GM04503 (cell line): ENCODE results near the gene EPHA4.
"Not testable (repeated sequence)": the region's sequence is repeated elsewhere in the genome, so short reads cannot be mapped to it uniquely, and the experiment has no call there.

Experiments
- DNase-seq: peaks from one replicate; pipeline ENCODE4 v3.0.0-alpha.2; 2012; ENCODE audit warnings: low read depth

Gene EPHA4

DNA sequence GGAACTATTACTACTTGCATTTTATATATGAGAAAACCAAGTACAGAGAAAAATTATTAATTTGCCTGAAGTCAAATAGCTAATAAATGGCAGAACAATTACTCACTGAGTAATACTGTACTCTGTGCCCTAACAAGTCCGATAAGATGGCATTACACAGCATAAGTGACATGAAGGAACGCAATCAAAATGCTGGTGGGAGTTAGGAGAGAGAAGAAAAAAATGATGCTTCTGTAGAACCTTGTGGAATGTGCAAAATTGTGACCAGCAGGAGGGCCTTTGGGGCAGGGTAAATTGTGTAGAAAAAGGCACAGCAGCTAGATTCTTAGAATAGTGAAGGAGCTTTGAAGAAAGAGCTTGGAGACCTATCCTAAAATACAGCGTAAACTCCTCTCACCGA, 32.9 kb downstream of the EPHA4 start:
- no peak for DNase-seq

DNA sequence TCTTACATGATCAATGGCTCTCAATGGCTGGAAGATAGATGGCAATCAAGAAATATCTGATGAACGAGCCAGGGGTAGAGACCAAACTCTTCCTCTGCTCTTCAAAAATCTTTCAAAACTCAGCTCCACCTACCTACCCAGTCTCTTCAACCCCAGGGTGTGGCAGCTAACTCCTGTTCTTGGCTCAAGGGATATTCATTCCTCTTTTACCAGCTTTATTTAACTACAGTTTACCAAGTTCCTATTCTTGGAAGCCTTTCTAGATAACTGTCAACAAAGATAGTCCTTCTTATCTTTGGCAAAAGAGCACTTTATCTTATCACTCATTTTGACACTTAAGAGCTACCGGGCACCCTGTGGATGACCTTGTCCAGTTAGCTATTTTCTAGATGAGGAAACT, 36.3 kb downstream of the EPHA4 start:
- DNase-seq: no peak

DNA sequence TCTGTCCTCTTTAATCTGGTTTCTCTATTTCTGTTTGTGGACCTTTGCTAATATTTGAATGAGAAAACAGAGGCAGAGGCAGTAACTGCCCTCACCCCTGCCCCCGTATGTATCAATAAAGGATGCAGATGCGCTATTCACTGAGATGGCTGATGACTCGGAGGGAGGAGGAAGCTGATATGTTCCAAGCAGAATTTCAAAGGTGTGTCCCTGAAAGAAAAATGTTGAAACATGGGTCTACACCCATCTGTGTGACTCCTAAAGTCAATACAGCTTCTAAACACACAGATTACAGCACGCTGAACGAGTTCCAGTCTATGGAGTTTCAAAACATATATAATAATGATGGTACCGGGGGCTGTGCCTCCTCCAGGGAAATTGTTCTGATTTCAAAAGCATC, 38.8 kb downstream of the EPHA4 start:
- DNase-seq: no peak

DNA sequence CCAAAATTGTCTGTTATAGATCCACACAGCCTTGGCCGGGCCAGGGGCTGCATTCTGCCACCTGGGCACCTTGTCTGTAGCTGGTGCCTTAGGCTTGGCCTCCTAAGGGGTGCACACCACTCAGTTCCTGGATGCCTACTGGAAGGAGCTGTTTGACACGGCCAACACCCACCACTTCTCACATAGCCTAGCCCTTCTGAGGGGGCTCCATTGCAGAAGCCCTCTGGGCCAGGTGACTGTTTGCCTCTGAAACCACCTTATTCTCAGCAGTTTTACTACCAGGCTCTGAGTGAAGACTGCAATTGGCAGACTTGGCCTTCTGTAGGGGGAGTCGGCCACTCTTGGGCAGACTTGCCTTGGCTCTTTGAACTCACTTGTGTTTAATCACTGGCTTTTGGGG, 39.5 kb downstream of the EPHA4 start:
- no peak for DNase-seq

DNA sequence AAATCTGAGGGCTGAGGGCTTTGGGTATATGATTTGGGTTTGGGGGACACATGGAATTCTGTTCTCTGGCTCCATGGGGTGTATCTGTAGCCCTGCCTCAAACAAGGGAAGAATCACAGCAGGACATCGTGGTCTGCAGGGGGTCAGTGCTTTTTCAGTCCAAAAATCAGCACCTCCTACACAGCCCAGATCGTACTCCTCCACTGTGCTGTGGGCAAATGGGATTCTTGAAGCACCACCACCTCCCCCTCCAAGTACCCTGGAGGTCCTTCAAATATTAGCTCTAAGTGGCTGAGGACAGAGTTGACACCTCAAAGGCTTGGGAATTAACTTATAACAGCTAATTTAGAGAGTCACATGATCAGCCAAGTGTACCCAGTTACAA, 41.5 kb downstream of the EPHA4 start:
- no peak for DNase-seq

DNA sequence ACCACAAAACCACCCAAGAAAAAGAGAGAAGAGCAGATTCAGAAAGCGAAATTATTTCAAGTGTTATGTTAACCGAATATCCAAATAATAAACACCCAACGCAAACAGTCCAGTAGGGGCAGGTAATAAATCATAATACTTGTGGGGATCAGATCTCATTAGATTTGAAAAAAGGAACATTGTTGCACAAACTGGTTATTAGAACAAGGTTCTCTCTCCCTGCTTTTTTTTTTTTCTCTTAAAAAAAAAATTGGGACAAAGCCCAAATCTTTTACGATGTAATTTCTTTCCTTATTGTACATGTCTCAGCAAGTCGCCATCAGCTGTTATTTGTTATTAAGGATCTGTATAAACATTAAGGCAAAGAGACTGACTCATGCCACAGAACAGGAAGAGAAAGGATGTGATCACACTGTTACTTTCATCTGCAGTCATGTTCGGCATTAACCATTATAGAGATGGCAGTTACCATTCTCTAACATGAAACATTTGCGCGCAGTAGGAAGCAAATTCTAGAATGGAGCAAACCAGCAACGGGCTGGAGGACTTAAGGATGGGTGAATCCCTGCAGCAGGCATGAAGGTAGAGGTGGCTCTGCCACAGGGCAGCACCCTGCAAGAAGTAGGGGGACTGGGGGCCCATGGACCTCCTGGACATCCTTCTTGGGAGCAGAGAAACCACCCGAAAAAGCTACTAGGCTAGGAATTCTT, 42.0 kb downstream of the EPHA4 start:
- peak; percentile 48 for DNase-seq

DNA sequence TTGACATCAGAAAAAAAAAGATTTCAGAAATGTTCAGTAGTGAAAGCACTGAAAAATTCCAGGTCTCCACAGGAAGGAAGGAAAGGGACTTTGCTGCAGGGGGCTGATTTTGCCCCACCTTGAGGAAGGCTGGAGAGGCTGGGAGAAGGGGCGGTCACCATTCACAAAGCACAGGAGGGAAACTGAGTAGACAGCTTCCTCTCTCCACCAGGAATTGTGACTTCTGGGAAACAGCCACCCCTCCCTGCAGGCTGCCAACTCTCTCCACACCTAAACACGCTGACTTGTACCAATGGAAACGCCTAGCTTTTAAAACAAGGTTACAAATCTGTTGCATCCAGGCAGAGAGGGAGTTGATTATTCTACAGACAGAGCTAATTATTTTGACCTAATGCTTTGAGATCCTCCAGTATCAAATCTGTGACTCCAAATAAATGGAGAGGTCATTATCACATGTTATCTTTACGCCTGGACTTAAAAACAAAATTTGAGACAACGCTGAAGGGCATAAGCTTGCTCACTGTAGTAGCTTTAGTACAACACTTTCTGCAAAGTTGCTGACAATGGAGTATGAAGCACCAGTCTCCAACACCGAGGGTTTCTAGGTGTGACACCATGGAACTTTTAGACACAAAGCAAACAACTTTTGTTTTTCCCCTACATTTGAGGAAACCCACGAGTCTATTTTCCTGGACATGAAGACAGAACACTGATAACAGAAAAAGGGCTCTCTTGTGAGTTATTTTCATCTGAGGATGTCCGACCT, 42.7 kb downstream of the EPHA4 start:
- no peak for DNase-seq

DNA sequence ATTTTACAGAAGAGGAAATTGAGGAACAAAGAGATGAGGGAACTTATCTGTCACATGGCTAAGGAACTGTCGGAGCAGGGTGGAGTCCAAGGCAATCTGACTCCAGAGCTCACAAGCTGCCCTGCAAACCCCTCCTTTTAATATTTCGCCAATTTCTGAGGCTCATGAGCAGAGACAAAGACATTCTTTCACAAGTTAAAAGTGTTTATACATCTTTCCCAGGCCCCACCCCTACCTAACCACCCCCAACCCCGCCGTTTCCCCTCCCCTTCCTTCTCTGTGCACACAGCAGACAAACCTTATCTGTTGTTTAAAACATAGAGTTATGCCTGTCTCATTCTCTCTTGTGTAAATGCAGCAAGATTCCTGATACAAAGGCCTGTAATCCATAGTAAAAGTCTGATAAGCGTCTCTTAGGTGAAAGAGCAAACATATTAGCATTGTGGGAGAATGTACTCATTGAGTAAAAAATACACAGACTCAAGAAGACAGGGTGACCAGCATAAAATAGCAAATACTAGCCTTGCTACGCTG, 44.3 kb downstream of the EPHA4 start:
- no peak for DNase-seq

DNA sequence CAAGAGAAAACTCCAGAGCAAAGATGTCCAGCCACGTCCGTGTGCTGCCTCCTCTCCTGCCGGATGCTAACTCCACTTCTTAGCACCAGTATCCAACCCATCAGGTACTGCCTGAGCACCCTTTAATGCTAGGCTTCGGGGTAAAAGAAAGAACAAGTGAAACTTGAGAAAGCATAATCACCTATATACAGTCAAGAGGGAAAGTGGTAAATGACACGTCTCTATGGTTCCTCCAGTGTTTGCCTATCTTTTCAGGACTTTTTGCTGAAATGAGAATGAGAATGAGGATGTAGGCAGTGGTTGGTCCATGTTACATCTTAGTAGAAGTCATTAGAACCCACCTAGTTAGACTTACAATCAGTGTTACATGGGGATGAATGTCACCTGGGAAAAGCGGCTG, 47.9 kb downstream of the EPHA4 start:
- no peak for DNase-seq

DNA sequence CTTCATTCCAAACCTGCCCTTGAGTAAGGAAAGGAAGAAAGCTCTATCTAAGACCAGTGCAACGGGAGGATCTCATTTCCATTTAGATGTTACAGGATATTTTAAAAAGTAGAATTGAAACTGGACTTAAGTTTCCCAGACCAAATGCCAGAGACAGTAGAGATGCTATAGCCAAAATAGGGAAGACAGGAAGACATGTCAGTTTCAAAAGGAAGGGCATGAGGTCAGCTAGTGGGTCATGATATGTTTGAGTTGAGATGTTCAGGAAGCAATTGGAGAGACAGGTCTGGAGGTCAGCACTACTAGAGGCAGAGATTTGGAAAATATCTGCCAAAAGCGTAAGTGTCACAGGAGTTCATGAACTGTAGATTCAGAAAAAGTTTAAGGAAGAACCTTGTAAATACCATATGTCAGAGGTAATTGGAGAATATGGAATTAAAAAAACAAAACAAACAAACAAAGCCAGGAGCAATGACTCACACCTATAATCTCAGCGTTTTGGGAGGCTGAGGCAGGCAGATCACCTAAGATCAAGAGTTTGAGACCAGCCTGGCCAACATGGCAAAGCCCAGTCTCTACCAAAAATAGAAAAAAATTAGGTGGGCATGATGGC, 50.8 kb downstream of the EPHA4 start:
- no peak for DNase-seq

DNA sequence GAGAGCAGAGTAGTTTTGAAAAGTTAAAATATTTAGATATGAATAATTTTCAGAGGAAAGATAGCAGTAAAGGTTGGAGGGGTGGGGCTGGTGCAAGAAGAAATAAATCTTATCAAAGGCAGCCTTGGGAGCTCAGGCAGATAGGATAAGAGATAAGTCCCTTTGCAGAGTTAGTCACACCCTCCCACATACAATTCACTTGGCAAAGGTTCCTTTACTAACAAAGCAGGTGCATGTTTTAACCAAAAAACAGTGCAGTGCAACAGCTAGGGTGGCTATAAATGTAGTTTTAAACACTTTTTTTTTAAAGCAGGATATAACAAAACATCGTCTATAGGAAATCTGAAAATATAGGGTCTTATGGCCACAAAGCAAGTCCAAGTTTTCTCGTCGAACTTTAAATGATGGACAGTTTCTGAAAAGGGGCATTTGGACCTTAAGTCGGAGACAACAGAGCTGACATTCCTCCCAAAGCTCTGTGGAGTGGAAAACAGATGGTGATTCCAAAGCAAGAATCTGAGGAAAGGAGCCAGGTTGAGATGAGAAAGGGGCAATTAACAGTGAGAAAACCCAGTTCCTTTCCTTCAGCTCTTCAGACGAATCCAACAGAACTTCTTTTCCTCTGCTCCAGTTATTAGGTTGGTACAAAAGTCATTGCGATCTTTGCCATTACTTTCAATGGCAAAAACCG, 53.0 kb downstream of the EPHA4 start:
- DNase-seq: no peak

DNA sequence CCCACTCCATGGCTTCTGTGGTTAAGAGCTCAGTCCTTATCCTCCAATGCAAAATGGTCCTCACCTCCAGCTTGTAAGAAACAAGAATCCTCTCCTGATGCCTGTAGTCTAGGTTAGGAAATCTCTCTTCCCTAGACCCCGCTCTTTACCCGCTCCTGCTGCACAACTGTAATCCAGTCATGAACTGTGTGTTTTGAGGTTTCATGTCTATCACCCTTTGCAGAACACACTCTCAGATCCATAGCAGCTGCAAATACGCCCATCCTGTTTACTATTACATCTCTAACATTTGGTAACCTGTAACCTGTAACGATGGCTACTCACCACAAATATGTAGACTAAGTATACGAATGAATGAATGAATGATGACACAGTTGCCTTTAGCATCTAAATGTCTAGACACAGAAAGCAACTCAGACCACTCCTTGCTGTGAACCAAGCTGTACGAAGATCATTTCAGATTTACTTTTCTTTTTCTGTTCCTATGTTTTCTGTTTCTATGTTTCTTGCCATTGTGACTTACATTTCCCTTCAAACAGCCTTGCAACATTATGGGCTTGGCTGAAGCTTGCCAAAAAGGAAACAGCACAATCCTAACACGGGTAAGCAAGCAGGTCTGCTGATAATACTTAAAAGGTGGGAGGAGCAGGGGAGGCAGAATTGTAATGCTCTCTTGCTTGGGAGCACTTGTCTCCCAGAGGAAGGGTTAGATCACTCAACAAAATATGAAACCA, 53.7 kb downstream of the EPHA4 start:
- DNase-seq: no peak

DNA sequence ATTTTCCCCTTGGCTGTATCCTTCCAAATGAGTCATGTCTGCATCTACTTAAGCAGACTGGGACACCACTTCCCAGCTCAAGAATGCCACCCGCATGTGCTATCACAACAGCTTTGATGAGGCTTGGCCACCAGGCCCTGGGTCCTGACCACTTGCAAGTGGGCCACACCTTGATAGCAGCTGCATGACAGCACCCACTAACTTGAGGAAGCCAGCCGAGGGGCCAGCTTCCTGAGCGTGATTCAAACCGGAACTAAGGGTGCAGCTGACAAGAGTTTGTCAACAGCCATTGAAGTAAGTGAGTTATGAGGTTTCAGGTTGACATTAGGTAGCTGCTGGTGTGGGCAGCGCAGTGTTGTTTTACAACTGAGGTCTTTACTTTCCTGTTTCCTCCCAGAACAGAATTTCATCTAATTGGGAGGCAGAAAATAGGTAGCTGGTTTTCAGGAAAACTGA, 54.4 kb downstream of the EPHA4 start:
- DNase-seq: peak; percentile 62

DNA sequence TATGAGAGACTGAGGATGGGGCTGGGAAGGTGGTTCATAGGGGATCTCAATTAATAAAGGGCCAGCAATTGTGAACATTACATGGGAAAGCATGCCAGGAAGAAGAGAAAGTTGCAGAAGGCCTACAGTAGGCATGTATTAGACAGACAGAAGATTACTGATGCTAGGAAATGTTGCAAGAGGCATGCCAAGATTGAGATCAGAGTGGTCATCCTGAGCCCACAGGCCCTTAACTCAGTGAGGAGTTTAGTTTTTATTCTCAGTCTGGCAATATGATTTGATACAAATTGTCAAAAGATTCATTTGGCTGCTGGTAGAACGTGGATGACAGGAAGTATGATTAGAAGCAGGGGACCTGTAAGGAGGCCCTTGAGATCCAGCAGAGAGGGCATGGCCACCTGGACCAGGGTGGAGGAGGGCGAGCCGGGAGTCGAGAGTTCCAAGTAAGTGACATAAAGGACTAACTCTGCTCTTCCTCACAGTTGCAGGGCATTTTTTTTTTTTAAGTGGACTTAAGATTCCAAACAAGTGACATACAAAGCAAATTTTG, 54.9 kb downstream of the EPHA4 start:
- no peak for DNase-seq

DNA sequence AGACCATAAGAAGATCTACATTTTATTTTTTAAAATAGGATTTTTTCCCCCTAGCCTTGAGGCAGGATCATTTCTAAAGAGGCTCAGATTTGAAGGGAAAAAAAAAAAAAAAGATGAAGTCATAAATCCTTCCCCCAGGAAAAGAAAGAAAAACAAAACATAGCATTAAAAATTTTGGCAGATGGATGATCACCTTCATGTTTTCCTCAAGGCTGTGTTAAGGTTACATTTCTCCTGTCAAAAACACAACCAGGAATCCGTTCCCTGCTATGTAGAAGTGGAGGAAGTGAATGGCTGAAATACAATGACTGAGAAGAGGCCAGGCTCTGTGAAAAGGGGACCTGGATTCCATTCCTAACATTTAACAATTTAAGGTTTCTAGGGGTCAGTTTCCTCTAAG, 56.2 kb downstream of the EPHA4 start:
- DNase-seq: no peak

DNA sequence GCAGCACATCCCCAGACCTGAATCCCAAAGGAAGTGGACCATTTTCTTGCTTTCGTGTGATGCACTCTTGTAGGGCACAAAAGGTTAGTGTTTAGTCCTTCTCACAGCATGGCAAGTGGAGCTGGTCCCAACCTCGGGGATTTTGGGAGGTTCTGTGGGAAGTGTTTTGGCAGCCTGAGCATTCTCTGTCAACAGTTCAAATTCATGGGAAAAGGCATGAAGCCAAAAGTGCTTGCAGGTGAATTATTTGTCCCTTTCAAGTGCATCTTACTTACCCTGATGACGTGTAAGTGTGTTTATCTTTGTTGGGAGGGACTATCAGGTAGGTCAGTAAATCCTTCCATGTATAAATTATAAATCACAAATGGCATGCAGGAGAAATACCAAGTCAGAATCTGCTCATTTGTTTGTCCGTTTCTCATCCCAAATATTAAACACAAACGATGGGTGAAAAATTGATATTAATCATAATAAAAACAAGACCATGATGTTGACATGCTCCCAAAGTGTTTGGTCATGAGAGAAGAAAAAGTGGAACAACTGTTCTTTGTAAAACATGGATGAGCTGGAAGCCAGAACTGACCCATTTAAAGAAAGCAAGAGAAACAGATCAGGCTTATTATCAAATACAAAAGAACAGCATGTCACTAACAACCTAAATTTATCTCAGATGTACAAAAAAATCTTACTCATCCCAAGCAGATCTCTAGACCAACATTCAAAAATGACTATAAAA, 57.6 kb downstream of the EPHA4 start:
- DNase-seq: no peak

DNA sequence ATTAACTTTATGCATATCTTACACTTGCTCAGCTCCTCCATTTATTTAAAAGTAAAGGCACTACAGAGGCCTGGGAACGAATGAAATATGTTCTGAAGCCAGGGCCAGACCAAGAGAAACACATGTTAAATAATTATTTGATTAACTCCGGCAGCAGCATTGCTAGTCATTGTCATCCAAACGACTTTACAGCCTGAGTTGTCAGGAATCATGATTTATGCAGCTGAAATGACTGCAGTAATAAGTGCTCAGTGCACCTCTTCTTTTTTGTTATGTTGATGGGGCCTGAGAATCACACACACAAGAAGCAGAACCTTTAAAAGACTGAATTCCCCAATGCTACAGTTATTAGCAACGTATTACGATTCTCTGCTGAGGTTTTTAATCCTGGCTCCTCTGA, 58.9 kb downstream of the EPHA4 start:
- no peak for DNase-seq

DNA sequence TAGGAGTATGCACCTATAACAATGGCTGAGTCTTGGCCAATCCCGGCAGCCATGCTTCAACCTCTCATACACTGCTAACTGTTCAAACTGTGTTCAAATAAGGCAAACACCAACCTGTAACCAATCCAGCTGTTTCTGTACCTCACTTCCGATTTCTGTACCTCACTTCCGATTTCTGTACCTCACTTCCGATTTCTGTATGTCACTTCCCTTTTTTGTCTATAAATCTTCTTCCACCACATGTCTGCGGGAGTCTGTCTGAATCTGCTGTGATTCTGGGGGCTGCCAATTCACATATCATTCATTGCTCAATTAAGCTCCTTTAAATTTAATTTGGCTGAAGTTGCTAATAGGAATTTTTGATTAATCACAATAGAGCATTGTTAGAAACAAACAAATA, 60.8 kb downstream of the EPHA4 start:
- DNase-seq: not testable (repeated sequence)

DNA sequence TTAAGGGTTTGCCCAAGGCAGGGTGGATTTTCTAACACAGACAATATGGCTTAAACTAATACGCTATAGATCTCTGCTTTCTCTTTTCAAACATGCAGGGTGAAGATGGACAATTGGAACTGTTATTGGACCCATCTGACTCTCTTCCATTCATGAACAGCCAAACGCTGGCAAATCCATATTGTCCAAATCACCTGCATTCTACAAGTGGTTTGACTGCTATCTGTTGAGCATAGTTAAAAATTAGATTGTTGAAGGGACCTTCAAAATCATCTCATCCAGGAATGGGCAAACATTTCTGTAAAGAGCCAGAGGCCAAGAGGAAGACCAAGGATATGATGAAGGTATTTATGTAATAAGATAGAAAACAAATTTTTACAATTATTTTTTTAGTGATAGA, 65.6 kb downstream of the EPHA4 start:
- no peak for DNase-seq

DNA sequence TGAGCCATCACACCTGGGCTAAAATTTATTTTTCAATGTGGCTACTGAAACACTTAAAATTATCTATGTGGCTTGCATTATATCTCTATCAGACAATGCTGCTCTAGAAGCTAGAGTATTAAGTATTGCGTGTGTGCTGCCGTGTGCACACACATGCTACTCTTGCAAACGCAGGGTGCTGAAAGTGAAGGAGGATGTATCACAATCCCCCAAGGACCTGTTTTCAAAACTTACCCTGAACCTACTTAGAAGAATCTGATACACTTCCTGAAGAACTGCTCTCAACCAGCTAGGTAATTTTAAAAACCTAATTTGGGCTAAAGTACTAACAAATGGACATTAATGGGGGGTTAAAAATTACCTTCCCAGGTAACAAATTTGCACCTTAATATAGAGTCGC, 66.5 kb downstream of the EPHA4 start:
- DNase-seq: no peak

DNA sequence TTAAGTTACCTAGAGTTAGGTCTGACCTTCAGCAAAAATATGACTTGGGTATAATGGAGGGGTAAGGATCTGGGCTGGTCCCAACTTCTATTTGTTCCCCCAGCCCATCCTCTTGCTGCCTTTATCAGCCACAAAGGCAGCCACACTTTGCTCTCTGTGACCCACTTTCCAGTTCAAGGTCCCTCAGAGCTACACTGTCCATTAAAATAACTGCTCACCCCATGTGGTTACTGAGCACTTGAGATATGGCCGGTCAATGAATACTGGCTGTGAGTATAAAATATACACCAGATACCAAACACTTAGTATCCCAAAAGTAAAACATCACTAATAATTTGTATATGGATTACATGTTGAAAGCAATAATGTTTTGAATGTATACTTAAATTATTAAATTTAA, 67.2 kb downstream of the EPHA4 start:
- no peak for DNase-seq
